Mesothelial cell of epicardium (in vitro differentiated cells): Measurements from ENCODE around the gene PRDM4. TPM values are rescaled to one million over a fixed set of nuclear protein-coding genes. Genes with fewer than 3 reads are reported as not detected.

Source experiments
- DNase-seq, 2 experiments: peaks; one replicate each; pipeline ENCODE4 v3.0.0; 2021; ENCODE audit warnings: low spot score in 2 of 2; ENCODE audit not compliant: unreplicated experiment in 2 of 2
- H3K27ac Mint-ChIP-seq: 2 replicates; pipeline ENCODE4 v1.8.0; 2021; ENCODE audit warnings: mixed read lengths
- H3K27me3 Mint-ChIP-seq: 2 replicates; pipeline ENCODE4 v1.8.0; 2021; ENCODE audit warnings: low read depth, mixed read lengths
- H3K36me3 Mint-ChIP-seq: 2 replicates; pipeline ENCODE4 v1.8.0; 2021; ENCODE audit warnings: mixed read lengths
- H3K4me1 Mint-ChIP-seq: 2 replicates; pipeline ENCODE4 v1.8.0; 2021; ENCODE audit warnings: mixed read lengths
- H3K4me3 Mint-ChIP-seq: 2 replicates; pipeline ENCODE4 v1.8.0; 2021; ENCODE audit warnings: mild to moderate bottlenecking, moderate library complexity, mixed read lengths
- H3K9me3 Mint-ChIP-seq: 2 replicates; pipeline ENCODE4 v1.8.0; 2021; ENCODE audit warnings: mixed read lengths
- CTCF ChIP-seq: fragments of 200-600 bp; sonication (generic); IDR thresholded peaks from one replicate; pipeline ENCODE4 v1.5.0; 2021; ENCODE audit warnings: antibody characterized with exemption; ENCODE audit not compliant: unreplicated experiment
- total RNA-seq: library from RNA; stranded (reverse); gene quantifications from 3 replicates; pipeline ENCODE4 v1.2.1, GENCODE V29; 2021

The PRDM4 gene
- total RNA-seq, 1 donor from 2014 or later: 35.1 TPM

GRCh38 chr12:107765316-107765715, 4.4 kb upstream of the PRDM4 start:
- TF ChIP-seq CTCF: no peak
- Mint-ChIP-seq H3K27ac (no peak overlapping the region), H3K4me1 (peaks cover 12% of the 10 kb centered on the region), H3K27me3 (peaks cover 7% of the 10 kb centered on the region), H3K9me3 (no peaks in the 10 kb centered on the region), H3K36me3 (no peaks in the 10 kb centered on the region), H3K4me3 (no peak overlapping the region)
- no peak for DNase-seq

- Mint-ChIP-seq H3K9me3 (no peaks in the 10 kb centered on the region), H3K4me3 (no peak overlapping the region), H3K4me1 (peaks cover 19% of the 10 kb centered on the region), H3K36me3 (no peaks in the 10 kb centered on the region), H3K27ac (no peak overlapping the region), H3K27me3 (peaks cover 4% of the 10 kb centered on the region)
- TF ChIP-seq CTCF: no peak
- no peak for DNase-seq
Measured at GRCh38 chr12:107764626-107765025, 3.7 kb upstream of the PRDM4 start.

GRCh38 chr12:107762874-107763273, 1.9 kb upstream of the PRDM4 start:
- TF ChIP-seq CTCF: no peak
- peaks cover 26% of the 10 kb centered on the region for H3K4me1 Mint-ChIP-seq
- H3K4me3 Mint-ChIP-seq: no peak overlapping the region
- H3K27me3 Mint-ChIP-seq: peaks cover 4% of the 10 kb centered on the region
- no peak for DNase-seq
- H3K36me3 Mint-ChIP-seq: no peaks in the 10 kb centered on the region
- H3K27ac Mint-ChIP-seq: no peak overlapping the region
- H3K9me3 Mint-ChIP-seq: no peaks in the 10 kb centered on the region

- H3K27me3 Mint-ChIP-seq: peaks cover 4% of the 10 kb centered on the region
- peak overlapping the region; percentile 77 for H3K27ac Mint-ChIP-seq
- peaks cover 6% of the 10 kb centered on the region for H3K36me3 Mint-ChIP-seq
- H3K9me3 Mint-ChIP-seq: no peaks in the 10 kb centered on the region
- no peak for TF ChIP-seq CTCF
- H3K4me1 Mint-ChIP-seq: peaks cover 21% of the 10 kb centered on the region
- H3K4me3 Mint-ChIP-seq: peak overlapping the region; percentile 82
- no peak for DNase-seq
Measured at GRCh38 chr12:107761502-107761904, 566 bp upstream of the PRDM4 start.

- peak overlapping the region; percentile 94 for H3K27ac Mint-ChIP-seq
- no peak for TF ChIP-seq CTCF
- peak in 1 of 2 experiments; percentile 51 for DNase-seq
- peak overlapping the region; percentile 89 for H3K4me3 Mint-ChIP-seq
- H3K4me1 Mint-ChIP-seq: peaks cover 21% of the 10 kb centered on the region
- H3K9me3 Mint-ChIP-seq: no peaks in the 10 kb centered on the region
- peaks cover 4% of the 10 kb centered on the region for H3K27me3 Mint-ChIP-seq
- H3K36me3 Mint-ChIP-seq: peaks cover 8% of the 10 kb centered on the region
Measured at GRCh38 chr12:107760207-107760808, 629 bp downstream of the PRDM4 start.
